GM23338 (cell line): ENCODE results near the gene ESPL1. TPM values are rescaled to one million over a fixed set of nuclear protein-coding genes. Genes with fewer than 3 reads are reported as not detected.

Experiments
- ATAC-seq: fragments of 200-7000 bp; cut with Tn5 transposase; 3 replicates; pipeline ENCODE4 v1.9.1; 2020
- DNase-seq: peaks from one replicate; pipeline ENCODE4 v3.0.0-alpha.2; 2015; ENCODE audit warnings: low spot score
- H2AFZ ChIP-seq: fragments of 200-600 bp; sonication (generic); 2 replicates; pipeline ENCODE4 v1.8.0; 2016; ENCODE audit warnings: antibody characterized with exemption, mild to moderate bottlenecking, moderate library complexity
- H3F3A ChIP-seq: fragments of 200-600 bp; sonication (generic); replicated peaks from 2 replicates; pipeline ENCODE4 v1.8.0; 2017; ENCODE audit warnings: antibody characterized with exemption, mixed run types, low read depth
- H3K27ac ChIP-seq: fragments of 200-600 bp; sonication (generic); 2 replicates; pipeline ENCODE4 v1.6.1; 2016; ENCODE audit warnings: low read depth
- H3K27me3 ChIP-seq: fragments of 200-600 bp; sonication (generic); 2 replicates; pipeline ENCODE4 v1.8.0; 2016; ENCODE audit warnings: mild to moderate bottlenecking, mixed run types, moderate library complexity; ENCODE audit not compliant: insufficient read depth
- H3K36me3 ChIP-seq: fragments of 200-600 bp; sonication (generic); 2 replicates; pipeline ENCODE4 v1.8.0; 2016; ENCODE audit warnings: mild to moderate bottlenecking; ENCODE audit not compliant: insufficient read depth
- H3K4me1 ChIP-seq: fragments of 200-600 bp; sonication (generic); 2 replicates; pipeline ENCODE4 v1.8.0; 2016; ENCODE audit warnings: mild to moderate bottlenecking, moderate library complexity; ENCODE audit not compliant: insufficient read depth
- H3K4me2 ChIP-seq: fragments of 200-600 bp; sonication (generic); 2 replicates; pipeline ENCODE4 v1.7.1; 2017; ENCODE audit warnings: mixed run types
- H3K4me3 ChIP-seq: fragments of 200-600 bp; sonication (generic); 2 replicates; pipeline ENCODE4 v1.6.1; 2016; ENCODE audit warnings: mixed run types
- H3K79me2 ChIP-seq: fragments of 200-600 bp; sonication (generic); replicated peaks from 2 replicates; pipeline ENCODE4 v1.8.0; 2017; ENCODE audit warnings: mild to moderate bottlenecking; ENCODE audit not compliant: insufficient read depth
- H3K9me2 ChIP-seq: fragments of 200-600 bp; sonication (generic); 2 replicates; pipeline ENCODE4 v1.8.0; 2017; ENCODE audit not compliant: insufficient read depth
- H4K20me1 ChIP-seq: fragments of 200-600 bp; sonication (generic); replicated peaks from 2 replicates; pipeline ENCODE4 v1.8.0; 2017; ENCODE audit warnings: mild to moderate bottlenecking; ENCODE audit not compliant: insufficient read depth
- H3K27ac Mint-ChIP-seq: 2 replicates; pipeline ENCODE4 v1.8.0; 2020; ENCODE audit warnings: inconsistent platforms, mild to moderate bottlenecking, moderate library complexity, mixed read lengths
- H3K27me3 Mint-ChIP-seq: 3 replicates; pipeline ENCODE4 v1.8.0; 2022; ENCODE audit warnings: low read depth, mild to moderate bottlenecking, moderate library complexity, mixed read lengths, inconsistent platforms; ENCODE audit not compliant: insufficient read depth, poor library complexity
- H3K36me3 Mint-ChIP-seq: 3 replicates; pipeline ENCODE4 v1.8.0; 2021; ENCODE audit warnings: low read depth, mild to moderate bottlenecking, inconsistent platforms, moderate library complexity, mixed read lengths
- H3K4me1 Mint-ChIP-seq: 3 replicates; pipeline ENCODE4 v1.8.0; 2020; ENCODE audit warnings: mild to moderate bottlenecking, inconsistent platforms, mixed read lengths
- H3K4me3 Mint-ChIP-seq: 3 replicates; pipeline ENCODE4 v1.8.0; 2021; ENCODE audit warnings: moderate library complexity, mild to moderate bottlenecking, inconsistent platforms, mixed read lengths
- H3K9me3 Mint-ChIP-seq: 3 replicates; pipeline ENCODE4 v1.8.0; 2020; ENCODE audit warnings: moderate library complexity, mild to moderate bottlenecking, inconsistent platforms, mixed read lengths
- CTCF ChIP-seq, 2 experiments: fragments of 200-600 bp in 1 of 2; sonication (generic) in 1 of 2; conservative IDR thresholded peaks; 2 replicates each; pipeline versions ENCODE4 v1.5.1 to v1.6.1; 2016 to 2017; ENCODE audit warnings: antibody characterized with exemption in 2 of 2, low read depth in 2 of 2, mild to moderate bottlenecking in 2 of 2, moderate library complexity in 1 of 2
- ETS1 ChIP-seq: IDR thresholded peaks from 2 replicates; pipeline ENCODE4 v1.6.1; 2016; ENCODE audit warnings: antibody characterized with exemption
- EZH2 ChIP-seq: fragments of 200-600 bp; sonication (generic); IDR thresholded peaks from one replicate; pipeline ENCODE4 v1.8.0; 2017; ENCODE audit warnings: antibody characterized with exemption, mild to moderate bottlenecking, low read depth; ENCODE audit not compliant: unreplicated experiment
- EZH2phosphoT487 ChIP-seq: fragments of 200-600 bp; sonication (generic); IDR thresholded peaks from one replicate; pipeline ENCODE4 v1.8.1; 2018; ENCODE audit warnings: antibody characterized with exemption; ENCODE audit not compliant: unreplicated experiment
- polyA plus RNA-seq: library from polyadenylated mRNA; unstranded; fragments of >200 nt; fragmentation: Nextera tagmentation; extraction: Ambion mirVana; gene quantifications from 2 replicates; pipeline ENCODE4 v1.2.1, GENCODE V29; 2016
- total RNA-seq: library from RNA; depleted of rRNA; stranded (reverse); fragments of >200 nt; shearing (Covaris generic); gene quantifications from 2 replicates; pipeline ENCODE4 v1.2.3, GENCODE V29; 2014

Gene ESPL1
- total and polyA plus RNA-seq, 2 experiments from 2014 or later = 13.2 to 56.5 TPM

- Histone ChIP-seq H3K9me2 (no peaks in the 10 kb centered on the region), H3K79me2 (no peaks in the 10 kb centered on the region), H3K27me3 (peaks cover 80% of the 10 kb centered on the region), H3F3A (peaks cover 16% of the 10 kb centered on the region), H3K4me1 (peaks cover 24% of the 10 kb centered on the region; the same call in 1 of the 2 replicates), H3K36me3 (no peaks in the 10 kb centered on the region; the same call in 1 of the 2 replicates), H3K27ac (no peak overlapping the region), H3K4me3 (peak overlapping the region; percentile 85), H4K20me1 (no peaks in the 10 kb centered on the region), H3K4me2 (peak overlapping the region; percentile 85), H2AFZ (no peak overlapping the region)
- Mint-ChIP-seq H3K27ac (no peak overlapping the region), H3K27me3 (peaks cover 67% of the 10 kb centered on the region), H3K36me3 (no peaks in the 10 kb centered on the region; the same call in 2 of the 3 replicates), H3K9me3 (no peaks in the 10 kb centered on the region; the same call in 2 of the 3 replicates), H3K4me3 (peak overlapping the region; percentile 71), H3K4me1 (peaks cover 24% of the 10 kb centered on the region)
- TF ChIP-seq EZH2 = peak; percentile 53
- TF ChIP-seq ETS1 = no peak
- DNase-seq = peak; percentile 33
- no peak for ATAC-seq
These were observed 58.5 kb downstream of the ESPL1 start for GRCh38 chr12:53326460-53327185.

GRCh38 chr12:53327435-53328042 lies 59.4 kb downstream of the ESPL1 start:
- H3K27ac ChIP-seq = no peak overlapping the region
- Mint-ChIP-seq H3K9me3 (no peaks in the 10 kb centered on the region; the same call in 2 of the 3 replicates), H3K36me3 (no peaks in the 10 kb centered on the region; the same call in 2 of the 3 replicates), H3K27me3 (peaks cover 62% of the 10 kb centered on the region), H3K4me1 (peaks cover 24% of the 10 kb centered on the region), H3K27ac (no peak overlapping the region), H3K4me3 (peak overlapping the region; percentile 4; the same call in 1 of the 3 replicates)
- DNase-seq = peak; percentile 47
- peak; percentile 38 to 43; a peak in 3 of 4 replicates for TF ChIP-seq CTCF (conservative IDR thresholded peaks at IDR 0.05; ENCODE audit: low read depth in 2 of 2)
- no peak for TF ChIP-seq EZH2phosphoT487
- H3K4me1 ChIP-seq = peaks cover 24% of the 10 kb centered on the region; the same call in 1 of the 2 replicates
- no peaks in the 10 kb centered on the region for H4K20me1 ChIP-seq
- no peak for ATAC-seq
- H3K36me3 ChIP-seq = no peaks in the 10 kb centered on the region; the same call in 1 of the 2 replicates
- no peak overlapping the region for H3K4me3 ChIP-seq
- no peaks in the 10 kb centered on the region for H3K9me2 ChIP-seq
- H3K4me2 ChIP-seq = peak overlapping the region; percentile 67; the same call in 1 of the 2 replicates
- peaks cover 75% of the 10 kb centered on the region for H3K27me3 ChIP-seq
- 0 out of 2 replicates have a peak overlapping the region, but pooled peaks have one; percentile 81 for H2AFZ ChIP-seq
- no peaks in the 10 kb centered on the region for H3K79me2 ChIP-seq
- H3F3A ChIP-seq = peaks cover 12% of the 10 kb centered on the region
